H1 (cell line): ENCODE data around the gene ZNF500. TPM values are rescaled to one million over a fixed set of nuclear protein-coding genes. Genes with fewer than 3 reads are reported as not detected.
A peak's percentile ranks its signal among the peaks of the same experiment; 100 is the strongest.

Experiments
- BRCA1 ChIP-seq: IDR thresholded peaks from 2 replicates; pipeline ENCODE4 v1.6.1; 2012; ENCODE audit warnings: low read depth, low read length, improper control_type of control experiment
- CBX5 ChIP-seq: fragments of 300-800, 300-1000 bp; sonication (generic); IDR thresholded peaks from 2 replicates; pipeline ENCODE4 v1.7.1; 2016; ENCODE audit warnings: antibody characterized with exemption, low read length, low read depth
- CEBPB ChIP-seq: IDR thresholded peaks from 2 replicates; pipeline ENCODE4 v1.6.1; 2012; ENCODE audit warnings: low read depth, low read length
- CHD2 ChIP-seq: IDR thresholded peaks from 2 replicates; pipeline ENCODE4 v1.6.1; 2012; ENCODE audit warnings: low read length, improper control_type of control experiment
- EP300 ChIP-seq, 2 experiments: IDR thresholded peaks; 1 replicate in 1 of 2; 2 replicates in 1 of 2; pipeline ENCODE4 v1.6.1; 2011 to 2012; ENCODE audit warnings: low read depth in 2 of 2, low read length in 2 of 2, mild to moderate bottlenecking in 2 of 2, borderline replicate concordance in 1 of 2, inconsistent platforms in 1 of 2, moderate library complexity in 1 of 2
- GABPA ChIP-seq: IDR thresholded peaks from 2 replicates; pipeline ENCODE4 v1.6.1; 2011; ENCODE audit warnings: mild to moderate bottlenecking, low read length, moderate library complexity, borderline replicate concordance; ENCODE audit not compliant: insufficient read depth
- HDAC2 ChIP-seq, 2 experiments: fragments of 300-600 bp in 1 of 2; sonication (generic) in 1 of 2; IDR thresholded peaks; 2 replicates each; pipeline ENCODE4 v1.6.1; 2011 to 2012; ENCODE audit warnings: low read depth in 2 of 2, low read length in 2 of 2, mild to moderate bottlenecking in 2 of 2, moderate library complexity in 2 of 2, borderline replicate concordance in 1 of 2, inconsistent platforms in 1 of 2
- KDM1A ChIP-seq: fragments of 200-600, 300-600 bp; sonication (generic); IDR thresholded peaks from 2 replicates; pipeline ENCODE4 v1.7.1; 2016; ENCODE audit warnings: mild to moderate bottlenecking, low read length, borderline replicate concordance
- KDM5A ChIP-seq: fragments of 200-600 bp; IDR thresholded peaks from 2 replicates; pipeline ENCODE4 v1.7.1; 2012; ENCODE audit warnings: mild to moderate bottlenecking, low read length, inconsistent platforms, mixed read lengths
- MAFK ChIP-seq: IDR thresholded peaks from 2 replicates; pipeline ENCODE4 v1.6.1; 2012; ENCODE audit warnings: low read depth, mild to moderate bottlenecking, improper control_type of control experiment, low read length
- NRF1 ChIP-seq: IDR thresholded peaks from 2 replicates; pipeline ENCODE4 v1.6.1; 2011; ENCODE audit warnings: mild to moderate bottlenecking, low read depth, low read length, improper control_type of control experiment
- POLR2A ChIP-seq, 2 experiments: IDR thresholded peaks; 1 replicate in 1 of 2; 2 replicates in 1 of 2; pipeline ENCODE4 v1.6.1; 2011; ENCODE audit warnings: low read depth in 2 of 2, low read length in 2 of 2, mild to moderate bottlenecking in 2 of 2; ENCODE audit errors: control extremely low read depth in 1 of 2
- RBBP5 ChIP-seq: IDR thresholded peaks from 2 replicates; pipeline ENCODE4 v1.7.1; 2012; ENCODE audit warnings: low read depth, mild to moderate bottlenecking, inconsistent platforms, low read length, moderate library complexity, borderline replicate concordance
- SP2 ChIP-seq: IDR thresholded peaks from 2 replicates; pipeline ENCODE4 v1.6.1; 2012; ENCODE audit warnings: mild to moderate bottlenecking, low read length, inconsistent platforms
- SP4 ChIP-seq: IDR thresholded peaks from 2 replicates; pipeline ENCODE4 v1.6.1; 2012; ENCODE audit warnings: low read length, inconsistent platforms
- TAF7 ChIP-seq: optimal IDR thresholded peaks from 2 replicates; pipeline ENCODE3; 2011; ENCODE audit warnings: low read depth, mild to moderate bottlenecking, inconsistent platforms, low read length, moderate library complexity, borderline replicate concordance
- TBP ChIP-seq: IDR thresholded peaks from 2 replicates; pipeline ENCODE4 v1.6.1; 2011; ENCODE audit warnings: low read depth, low read length, improper control_type of control experiment
- TCF12 ChIP-seq: IDR thresholded peaks from 2 replicates; pipeline ENCODE4 v1.6.1; 2011; ENCODE audit warnings: low read depth, mild to moderate bottlenecking, low read length
- TEAD4 ChIP-seq: IDR thresholded peaks from 2 replicates; pipeline ENCODE4 v1.6.1; 2012; ENCODE audit warnings: low read depth, low read length, inconsistent platforms, mixed read lengths
- ZNF274 ChIP-seq: IDR thresholded peaks from 2 replicates; pipeline ENCODE4 v1.7.0; 2012; ENCODE audit warnings: low read length, borderline replicate concordance; ENCODE audit errors: extremely low read depth
- polyA plus RNA-seq, 7 experiments: library from polyadenylated mRNA; depleted of rRNA in 3 of 7; stranded (reverse) in 5 of 7; unstranded in 2 of 7; fragments of >200 nt in 5 of 7; fragments of 200-250 nt in 2 of 7; gene quantifications; 1 replicate in 5 of 7; 2 replicates in 1 of 7; 4 replicates in 1 of 7; pipeline versions ENCODE4 v1.2.1 to v1.2.3, GENCODE V29; 2011 to 2013; ENCODE audit warnings: missing spikeins in 2 of 7, mixed read lengths in 2 of 7
- total RNA-seq: library from RNA; stranded (reverse); fragmentation: NEBNext Ultra II Directional; extraction: Animal tissue kit (Norgen Biotek cat#: 25700); gene quantifications from 2 replicates; pipeline ENCODE4 v1.2.1, GENCODE V29; 2021
- TF ChIP-seq, protein P1 (sequence below), 3 experiments: IDR thresholded peaks; 1 replicate in 2 of 3; 2 replicates in 1 of 3; pipeline versions ENCODE4 v1.5.1 to v1.6.1; 2011; ENCODE audit warnings: low read length in 3 of 3, mild to moderate bottlenecking in 3 of 3, inconsistent platforms in 2 of 3, low read depth in 1 of 3, moderate library complexity in 1 of 3; ENCODE audit not compliant: insufficient read depth in 1 of 3; ENCODE audit errors: control extremely low read depth in 1 of 3

The ZNF500 gene
- total and polyA plus RNA-seq, 2 of the 8 experiments (the other 6 are each of a cell fraction or from before 2014, with no cell fraction given) = 10.3 to 10.4 TPM

DNA sequence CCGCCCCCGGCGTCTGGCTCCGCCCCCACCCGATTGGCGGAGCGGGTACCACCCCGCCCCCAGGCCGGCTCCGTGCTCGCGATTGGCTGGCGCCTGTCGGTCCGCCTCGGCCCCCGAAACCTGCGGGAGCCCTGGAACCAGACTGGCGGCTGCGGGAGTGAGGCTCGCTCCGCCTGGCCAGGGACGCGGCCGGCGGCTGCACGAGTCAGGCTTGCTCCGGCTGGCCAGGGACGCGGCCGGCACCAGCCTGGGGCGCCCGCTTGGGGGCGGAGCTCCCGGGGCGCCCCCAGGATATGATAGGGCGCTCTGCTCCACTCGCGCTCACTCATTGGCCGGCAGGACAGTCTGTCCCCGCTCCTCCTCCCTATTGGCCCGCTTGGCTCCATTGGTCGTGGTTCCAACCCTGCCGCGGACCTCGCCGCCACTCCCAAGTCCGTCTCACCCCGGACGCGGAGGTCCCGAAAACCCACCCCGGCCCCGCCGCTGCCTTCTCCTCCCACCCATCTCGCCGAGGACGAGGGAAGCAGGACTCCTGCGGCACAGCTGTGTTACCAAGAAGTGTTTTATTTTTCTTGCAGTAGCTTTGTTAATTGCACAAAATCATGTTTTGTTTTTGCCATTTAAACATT is 35.8 kb upstream of the ZNF500 start (continued):
- no peak for TF ChIP-seq KDM1A
- TF ChIP-seq POLR2A (IDR thresholded peaks at IDR 0.05; ENCODE audit: control extremely low read depth in 1 of 2, low read depth in 2 of 2, low read length in 2 of 2) = peak in 1 of 2 experiments; percentile 61; a peak in 1 of 3 replicates
- no peak for TF ChIP-seq MAFK
- TF ChIP-seq TCF12 = no peak
- TF ChIP-seq BRCA1 = no peak
- TF ChIP-seq CBX5 = no peak
- TF ChIP-seq, protein P1, sequence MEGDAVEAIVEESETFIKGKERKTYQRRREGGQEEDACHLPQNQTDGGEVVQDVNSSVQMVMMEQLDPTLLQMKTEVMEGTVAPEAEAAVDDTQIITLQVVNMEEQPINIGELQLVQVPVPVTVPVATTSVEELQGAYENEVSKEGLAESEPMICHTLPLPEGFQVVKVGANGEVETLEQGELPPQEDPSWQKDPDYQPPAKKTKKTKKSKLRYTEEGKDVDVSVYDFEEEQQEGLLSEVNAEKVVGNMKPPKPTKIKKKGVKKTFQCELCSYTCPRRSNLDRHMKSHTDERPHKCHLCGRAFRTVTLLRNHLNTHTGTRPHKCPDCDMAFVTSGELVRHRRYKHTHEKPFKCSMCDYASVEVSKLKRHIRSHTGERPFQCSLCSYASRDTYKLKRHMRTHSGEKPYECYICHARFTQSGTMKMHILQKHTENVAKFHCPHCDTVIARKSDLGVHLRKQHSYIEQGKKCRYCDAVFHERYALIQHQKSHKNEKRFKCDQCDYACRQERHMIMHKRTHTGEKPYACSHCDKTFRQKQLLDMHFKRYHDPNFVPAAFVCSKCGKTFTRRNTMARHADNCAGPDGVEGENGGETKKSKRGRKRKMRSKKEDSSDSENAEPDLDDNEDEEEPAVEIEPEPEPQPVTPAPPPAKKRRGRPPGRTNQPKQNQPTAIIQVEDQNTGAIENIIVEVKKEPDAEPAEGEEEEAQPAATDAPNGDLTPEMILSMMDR (IDR thresholded peaks at IDR 0.05; ENCODE audit: control extremely low read depth in 1 of 3, insufficient read depth in 1 of 3, low read depth in 1 of 3, low read length in 3 of 3) = no peak
- peak; percentile 72 for TF ChIP-seq SP4
- TF ChIP-seq GABPA = 0 out of 2 replicates have a peak, but pooled peaks have one; percentile 30
- TF ChIP-seq ZNF274 = no peak
- peak; percentile 87 for TF ChIP-seq CHD2
- no peak for TF ChIP-seq KDM5A
- TF ChIP-seq RBBP5 = no peak
- peak; percentile 29 for TF ChIP-seq TAF7
- TF ChIP-seq HDAC2 (IDR thresholded peaks at IDR 0.05; ENCODE audit: borderline replicate concordance in 1 of 2, low read depth in 2 of 2, low read length in 2 of 2) = no peak
- TF ChIP-seq TBP = peak; percentile 38; the same call in 1 of the 2 replicates
- TF ChIP-seq CEBPB = no peak
- TF ChIP-seq SP2 = peak; percentile 70
- TF ChIP-seq EP300 (IDR thresholded peaks at IDR 0.05; ENCODE audit: borderline replicate concordance in 1 of 2, low read depth in 2 of 2, low read length in 2 of 2) = no peak
- TF ChIP-seq NRF1 = no peak
- TF ChIP-seq TEAD4 = no peak
